Stimulated activated CD4-positive, alpha-beta T cell treated with anti-CD3 and anti-CD28 coated beads, Interleukin-2, amount 100 ng/mL, for 4 hours (primary cell): ENCODE measurements around the gene FBXO34.
A peak's percentile ranks its signal among the peaks of the same experiment; 100 is the strongest.
"Not testable (repeated sequence)": the region's sequence is repeated elsewhere in the genome, so short reads cannot be mapped to it uniquely, and the experiment has no call there.

Experiments
- DNase-seq: peaks from one replicate; pipeline ENCODE4 v3.0.0-alpha.2; 2020; ENCODE audit warnings: low read depth

FBXO34 gene

DNA sequence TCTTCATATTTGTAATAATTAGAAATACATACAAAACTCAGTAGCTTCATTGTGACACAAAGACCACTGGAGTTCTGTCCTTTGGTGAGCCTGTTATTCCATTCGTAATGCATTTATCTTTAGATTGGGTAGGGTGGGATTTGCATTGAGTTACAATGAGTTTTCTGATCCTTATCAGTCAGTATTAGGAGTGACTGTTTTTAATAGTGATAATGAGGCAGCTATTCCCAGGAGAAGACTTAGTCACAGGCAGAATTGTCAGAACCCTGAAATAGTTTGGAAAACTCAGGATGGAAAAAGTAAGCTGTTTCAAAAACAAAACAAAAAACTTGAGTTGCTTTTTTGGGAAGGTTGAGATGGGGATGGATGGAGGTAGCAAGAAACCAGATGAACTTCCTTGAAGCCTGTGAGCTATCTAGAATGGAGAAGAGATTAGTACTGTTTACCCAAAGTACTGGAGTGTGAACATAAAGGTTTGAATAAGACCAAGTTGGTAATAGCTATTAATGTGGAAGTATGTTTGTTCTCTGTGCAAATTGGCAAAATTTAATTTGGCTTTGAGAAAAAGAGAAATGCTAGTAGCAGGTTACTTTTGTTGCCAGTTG is 38.6 kb downstream of the FBXO34 start:
- DNase-seq: no peak

DNA sequence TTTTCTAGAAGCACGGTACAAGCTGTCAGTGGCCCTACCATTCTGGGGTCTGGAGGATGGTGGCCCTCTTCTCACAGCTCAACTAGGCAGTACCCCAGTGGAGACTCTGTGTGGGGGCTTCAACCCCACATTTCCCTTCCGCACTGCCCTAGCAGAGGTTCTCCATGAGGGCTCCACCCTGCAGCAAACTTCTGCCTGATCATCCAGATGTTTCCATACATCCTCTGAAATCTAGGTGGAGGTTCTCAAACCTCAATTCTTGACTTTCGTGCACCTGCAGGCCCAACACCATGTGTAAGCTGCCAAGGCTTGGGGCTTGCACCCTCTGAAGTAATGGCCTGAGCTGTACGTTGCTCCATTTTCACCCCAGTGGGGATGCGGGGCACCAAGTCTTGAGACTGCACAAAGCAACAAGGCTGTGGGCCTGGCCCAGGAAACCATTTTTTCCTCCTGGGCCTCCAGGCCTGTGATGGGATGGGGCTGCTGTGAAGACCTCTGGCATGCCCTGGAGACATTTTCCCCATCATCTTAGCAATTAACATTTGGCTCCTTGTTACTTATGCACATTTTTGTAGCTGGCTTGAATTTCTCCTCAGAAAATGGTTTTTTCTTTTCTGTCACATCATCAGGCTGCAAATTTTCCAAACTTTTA is 41.3 kb downstream of the FBXO34 start:
- not testable (repeated sequence) for DNase-seq

DNA sequence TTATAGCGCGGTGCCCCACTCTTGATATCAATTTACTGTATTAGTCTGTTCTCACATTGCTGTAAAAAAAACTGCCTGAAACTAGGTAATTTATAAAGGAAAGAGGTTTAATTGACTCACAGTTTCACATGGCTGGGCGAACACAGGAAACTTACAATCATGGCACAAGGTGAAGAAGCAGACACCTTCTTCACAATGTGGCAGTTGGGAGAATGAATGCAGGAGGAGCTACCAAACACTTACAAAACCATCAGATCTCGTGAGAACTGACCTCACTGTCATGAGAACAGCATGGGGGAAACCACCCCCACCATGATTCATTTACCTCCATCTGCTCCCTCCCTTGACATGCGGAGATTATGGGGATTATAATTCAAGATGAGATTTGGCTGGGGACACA is 42.3 kb downstream of the FBXO34 start:
- no peak for DNase-seq

DNA sequence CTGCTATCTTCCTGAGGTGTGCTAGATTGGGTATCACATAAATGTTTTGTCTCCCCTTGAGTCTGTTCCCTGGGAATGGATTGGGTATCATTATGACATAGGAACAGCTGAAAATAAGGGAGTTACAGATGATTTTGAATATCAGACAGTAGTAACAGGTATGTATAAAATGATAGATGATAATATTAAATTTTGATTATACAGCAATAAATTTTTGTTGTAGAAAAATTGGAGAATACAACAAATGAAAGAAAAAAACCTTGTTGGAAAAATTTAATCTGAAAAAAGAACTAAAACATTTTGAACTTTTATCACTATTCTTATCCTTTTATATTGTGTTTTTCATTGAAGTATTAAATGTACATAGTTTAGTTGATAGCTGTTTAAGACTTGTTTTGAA is 43.2 kb downstream of the FBXO34 start:
- no peak for DNase-seq

DNA sequence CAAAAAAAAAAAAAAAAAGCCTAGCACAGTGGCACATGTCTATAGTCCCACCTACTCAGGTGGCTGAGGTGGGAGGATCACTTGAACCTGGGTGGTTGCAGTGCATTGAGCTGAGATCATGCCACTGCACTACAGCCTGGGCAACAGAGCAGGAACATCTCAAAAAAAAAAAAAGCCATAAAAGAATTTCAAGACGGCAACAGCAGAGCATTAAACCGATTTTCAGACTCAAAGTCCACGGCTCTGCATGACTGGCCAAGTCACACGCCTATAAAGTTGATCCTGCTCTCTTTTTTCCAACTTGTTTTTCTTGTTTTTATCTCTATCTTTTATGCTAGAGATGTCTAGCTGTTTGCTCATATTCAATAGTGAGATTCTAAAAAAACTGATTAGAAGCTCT is 45.3 kb downstream of the FBXO34 start:
- DNase-seq: no peak

DNA sequence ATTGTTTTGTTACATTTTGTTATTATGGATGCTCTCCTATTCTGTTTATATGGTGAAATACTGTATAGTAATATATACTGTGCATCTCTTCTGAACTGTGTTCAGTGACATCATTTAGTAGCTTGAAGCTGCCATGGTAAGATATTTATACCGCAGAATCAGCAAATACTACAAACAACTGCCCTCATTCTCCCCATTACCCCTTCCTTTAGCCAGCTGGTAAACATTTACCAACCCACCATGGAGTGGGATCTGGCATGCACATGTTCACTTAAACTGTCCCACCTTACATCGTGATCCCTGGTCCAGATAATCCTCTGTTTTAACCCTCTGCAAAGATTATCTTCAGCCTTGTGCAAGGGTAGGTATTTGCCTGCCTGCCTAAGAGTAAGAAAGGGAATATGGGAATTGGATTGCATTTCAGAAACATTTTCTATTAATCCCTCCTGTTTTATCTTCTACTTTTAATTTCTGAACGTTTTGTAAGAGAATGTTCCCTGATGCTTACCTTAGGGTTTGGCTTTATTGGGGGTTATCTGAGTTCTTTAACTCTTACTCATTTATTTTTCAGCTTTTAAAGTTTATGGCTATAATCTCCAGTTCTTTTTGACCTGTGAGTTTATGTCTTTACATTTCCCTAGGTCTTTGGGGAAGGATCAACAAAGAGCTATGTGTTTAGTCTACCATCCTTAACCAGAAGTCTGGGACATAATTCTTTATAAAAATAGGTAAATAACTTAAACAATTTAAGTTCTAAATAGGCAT is 46.5 kb downstream of the FBXO34 start:
- no peak for DNase-seq

DNA sequence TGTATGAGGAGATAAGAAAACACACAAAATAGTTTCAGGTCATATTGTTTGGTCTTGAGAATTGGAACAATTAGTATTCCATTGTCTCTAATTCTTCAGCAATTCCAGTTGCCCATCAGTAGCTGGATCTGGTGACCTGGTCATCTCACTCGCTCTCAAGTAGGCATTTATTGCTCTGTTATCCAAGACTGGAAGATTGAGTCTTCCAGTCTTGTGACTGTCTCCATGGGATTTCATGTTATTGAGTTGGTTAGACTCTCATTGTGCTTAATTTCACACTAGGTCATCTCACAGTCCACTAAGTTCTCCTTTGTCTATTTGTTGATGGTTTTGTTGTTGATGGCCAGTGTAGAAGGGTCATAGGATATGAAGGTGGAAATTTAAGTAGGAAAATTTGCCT is 47.5 kb downstream of the FBXO34 start:
- no peak for DNase-seq

DNA sequence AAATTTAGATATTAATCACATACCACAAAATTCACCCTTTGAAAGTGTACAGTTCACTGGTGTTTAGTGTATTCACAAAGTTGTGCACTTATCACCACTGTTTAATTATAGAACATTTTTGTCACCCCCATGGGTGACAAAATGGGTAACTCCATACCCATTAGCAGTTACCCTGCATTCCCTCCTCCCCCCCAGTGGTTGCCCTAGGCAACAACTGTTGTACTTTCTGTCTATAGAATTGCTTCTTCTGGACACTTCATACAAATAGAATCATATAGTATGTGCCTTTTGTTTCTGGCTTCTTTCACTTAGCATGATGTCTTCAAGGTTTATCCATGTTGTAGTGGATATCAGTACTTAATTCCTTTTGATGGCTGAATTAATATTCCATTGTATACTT is 52.7 kb downstream of the FBXO34 start:
- DNase-seq: no peak

DNA sequence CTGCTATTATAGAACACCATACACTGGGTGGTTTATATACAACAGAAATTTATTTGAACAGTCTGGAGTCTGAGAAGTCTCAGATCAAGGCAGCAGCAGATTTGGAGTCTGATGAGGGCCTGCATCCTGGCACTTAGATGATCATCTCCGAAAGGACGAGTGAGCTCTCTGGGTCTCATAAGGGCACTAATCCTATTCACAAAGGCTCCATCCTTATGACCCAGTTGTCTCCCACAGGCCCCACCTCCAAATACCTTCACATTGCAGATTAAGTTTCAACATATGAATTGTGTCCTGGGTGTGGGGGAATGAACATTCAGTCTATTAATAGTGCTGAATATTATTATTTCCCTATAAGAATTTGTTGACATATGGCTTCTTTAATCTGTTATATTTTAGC is 53.6 kb downstream of the FBXO34 start:
- no peak for DNase-seq

DNA sequence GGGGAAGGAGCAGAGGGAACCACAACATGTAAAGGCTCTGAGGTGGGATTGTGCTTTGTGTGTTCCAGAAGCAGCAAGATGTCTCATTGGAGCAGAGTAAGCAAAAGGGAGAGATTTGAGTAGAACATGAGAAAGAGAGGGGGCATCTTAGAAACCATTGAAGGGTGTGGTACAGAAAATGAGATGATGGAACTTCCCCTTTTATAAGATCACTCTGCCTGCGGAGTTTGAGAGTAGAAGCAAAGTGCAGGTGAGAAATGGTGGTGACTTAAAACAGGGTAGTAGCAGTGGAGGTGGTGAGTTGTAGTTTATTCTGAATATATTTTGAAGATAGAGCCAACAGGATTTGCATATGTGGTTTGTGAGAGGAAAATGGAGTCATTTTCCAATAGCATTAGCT is 56.0 kb downstream of the FBXO34 start:
- DNase-seq: no peak

DNA sequence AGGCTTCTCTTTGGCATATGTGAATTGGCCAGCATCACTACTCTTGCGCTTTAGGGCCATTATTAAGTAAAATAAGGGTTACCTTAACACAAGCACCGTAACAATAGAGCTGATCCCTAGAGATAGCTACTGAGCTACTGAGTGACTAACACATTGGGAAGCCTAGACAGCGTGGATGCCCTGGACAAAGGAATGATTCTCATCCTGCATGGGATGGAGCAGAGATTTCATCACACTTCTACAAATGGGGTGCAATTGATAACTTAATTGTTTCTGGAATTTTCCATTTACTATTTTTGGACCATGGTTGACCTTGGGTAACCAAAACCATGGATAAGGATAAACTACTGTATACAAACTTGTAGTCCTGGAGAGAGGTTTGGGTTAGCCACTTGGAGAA is 57.1 kb downstream of the FBXO34 start:
- DNase-seq: no peak

DNA sequence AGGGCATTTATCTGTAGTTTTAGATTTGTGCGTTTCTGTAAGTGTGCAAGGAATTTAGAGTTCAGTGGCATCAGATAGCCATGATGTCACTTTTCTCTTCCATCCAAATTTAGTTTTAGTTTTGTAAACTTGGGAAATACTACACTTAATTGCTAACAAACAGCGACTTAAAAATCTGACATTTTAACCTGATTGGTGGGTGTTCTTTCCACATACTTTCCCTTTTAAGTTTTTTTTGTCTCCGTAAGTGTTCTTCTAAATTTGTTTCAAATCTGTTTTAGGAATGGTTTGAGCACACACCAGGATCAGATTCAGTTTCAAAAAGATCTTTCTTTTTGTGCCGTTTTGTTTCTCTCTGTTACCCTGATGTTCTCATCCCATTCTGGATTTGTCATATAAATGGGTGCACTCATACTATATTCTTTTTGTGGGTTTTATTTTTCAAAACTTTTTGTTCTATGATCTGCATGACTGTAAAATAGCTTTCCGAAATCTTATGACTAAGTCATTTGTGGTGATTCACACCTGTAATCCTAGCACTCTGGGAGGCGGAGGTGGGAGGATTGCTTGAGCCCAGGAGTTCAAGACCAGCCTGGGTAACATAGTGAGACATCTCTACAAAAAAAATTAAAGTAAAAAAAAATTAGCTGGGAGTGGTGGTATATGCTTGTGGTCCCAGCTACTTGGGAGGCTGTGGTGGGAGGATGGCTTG is 58.9 kb downstream of the FBXO34 start:
- DNase-seq: peak; percentile 32

DNA sequence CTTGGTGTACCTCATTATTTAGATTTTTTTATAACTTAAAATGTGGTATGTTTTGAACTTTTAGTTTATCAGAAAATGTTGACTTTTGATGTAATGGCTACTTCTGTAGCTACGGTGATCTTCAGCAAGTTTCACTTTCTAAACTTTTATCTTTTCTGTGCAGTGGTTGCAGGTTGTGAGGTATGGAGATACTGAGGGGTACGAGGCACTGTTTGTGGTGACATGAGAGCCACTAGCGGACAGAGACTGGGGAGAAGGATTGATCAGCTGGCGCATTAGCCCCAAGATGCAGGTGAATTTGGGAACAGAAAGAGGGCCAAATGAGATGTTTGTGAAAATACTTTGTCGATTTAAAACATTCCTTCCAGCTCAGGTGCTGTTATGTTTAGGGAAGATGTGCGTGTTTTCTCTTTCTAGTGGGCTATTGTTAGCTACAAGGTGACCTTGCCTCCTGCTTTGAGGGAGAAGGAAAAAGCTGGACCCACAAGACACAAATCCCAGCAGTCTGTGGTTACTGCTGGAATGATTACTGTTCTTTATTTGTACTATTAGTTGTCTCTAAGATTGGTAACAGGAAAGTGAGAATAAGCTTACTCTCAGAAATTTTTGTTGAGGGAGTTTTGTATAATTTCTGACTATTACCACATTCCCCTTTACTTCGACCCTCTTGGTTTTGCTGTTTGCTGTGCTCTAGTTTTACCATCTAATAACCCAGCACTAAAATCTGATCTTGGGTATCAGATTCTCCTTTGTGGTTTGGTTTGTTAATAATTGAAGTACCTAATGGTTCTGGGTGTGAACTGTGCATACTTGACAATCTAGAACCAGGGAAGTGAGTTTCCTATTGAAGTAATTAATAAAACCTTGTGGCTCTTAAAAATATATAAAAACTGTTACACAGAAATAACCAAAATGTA is 61.7 kb downstream of the FBXO34 start:
- DNase-seq: no peak

DNA sequence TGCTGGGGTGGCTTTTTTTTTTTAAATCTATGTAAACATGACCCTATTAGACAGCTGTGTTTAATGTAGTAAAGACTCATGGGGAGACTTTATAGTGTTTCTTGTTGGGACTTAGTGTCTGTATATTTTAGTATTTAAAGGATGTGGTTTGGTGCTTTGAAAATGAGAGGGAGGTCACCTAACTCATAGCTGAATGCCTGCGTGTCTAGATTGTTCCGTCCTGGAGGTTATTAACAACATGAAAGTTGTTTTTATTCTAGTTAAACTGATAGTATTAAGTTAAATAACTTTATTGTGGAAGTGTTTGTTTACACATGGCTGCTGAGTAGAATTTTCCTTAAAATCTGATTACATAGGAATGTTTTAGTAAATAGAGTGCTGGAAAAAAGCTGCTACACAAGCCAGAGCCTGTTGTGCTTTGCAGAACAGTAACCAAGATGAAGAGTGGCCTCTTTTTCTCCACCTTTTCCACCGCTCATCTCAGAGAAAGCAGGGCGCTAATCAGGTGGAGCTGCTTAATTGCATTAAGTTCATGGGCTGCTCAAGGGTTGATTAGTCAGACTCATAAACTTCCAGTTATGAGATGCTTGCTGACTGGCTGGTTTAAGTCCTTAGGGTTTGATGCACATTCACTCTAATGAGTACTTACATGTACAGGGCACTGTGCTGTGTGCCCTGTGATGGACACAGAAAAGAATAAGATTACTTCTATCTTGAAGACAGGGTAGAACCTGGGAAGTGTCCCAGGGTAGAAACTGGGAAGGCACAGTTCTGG is 62.7 kb downstream of the FBXO34 start:
- DNase-seq: no peak

DNA sequence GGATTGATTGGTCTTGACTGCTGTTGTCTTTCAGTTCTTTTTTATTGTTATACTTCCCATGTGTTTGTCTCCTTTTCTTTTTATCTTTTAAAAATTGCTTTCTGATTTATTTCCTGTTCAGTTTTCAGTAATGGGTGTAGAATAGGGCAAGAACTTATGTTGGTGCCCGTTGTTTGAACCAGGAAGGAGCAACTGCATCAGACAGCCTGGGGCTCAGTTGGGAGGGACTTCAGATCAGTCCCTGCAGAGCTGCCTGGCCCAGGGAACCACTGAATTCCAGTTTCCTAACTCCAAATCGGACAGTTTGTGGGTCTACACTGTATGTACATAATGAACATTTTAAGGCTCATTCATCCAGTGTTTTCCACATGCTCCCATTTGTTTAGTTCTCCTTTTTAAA is 64.9 kb downstream of the FBXO34 start:
- DNase-seq: no peak

DNA sequence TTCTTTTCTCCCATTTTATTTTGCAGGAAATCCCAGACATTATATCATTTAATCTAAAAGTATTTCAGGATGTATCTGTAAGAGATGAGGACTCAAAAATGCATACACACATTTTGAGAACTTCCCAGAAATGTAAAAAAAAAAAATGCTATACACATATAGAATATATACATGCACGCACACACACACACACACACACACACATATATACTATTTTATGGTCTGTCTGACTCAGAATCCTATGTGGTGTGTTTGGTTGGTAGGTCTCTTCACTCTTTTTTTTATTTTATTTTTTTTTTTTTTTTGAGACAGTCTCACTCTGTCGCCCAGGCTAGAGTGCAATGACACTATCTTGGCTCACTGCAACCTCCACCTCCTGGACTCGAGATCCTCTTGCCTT is 65.5 kb downstream of the FBXO34 start:
- no peak for DNase-seq

DNA sequence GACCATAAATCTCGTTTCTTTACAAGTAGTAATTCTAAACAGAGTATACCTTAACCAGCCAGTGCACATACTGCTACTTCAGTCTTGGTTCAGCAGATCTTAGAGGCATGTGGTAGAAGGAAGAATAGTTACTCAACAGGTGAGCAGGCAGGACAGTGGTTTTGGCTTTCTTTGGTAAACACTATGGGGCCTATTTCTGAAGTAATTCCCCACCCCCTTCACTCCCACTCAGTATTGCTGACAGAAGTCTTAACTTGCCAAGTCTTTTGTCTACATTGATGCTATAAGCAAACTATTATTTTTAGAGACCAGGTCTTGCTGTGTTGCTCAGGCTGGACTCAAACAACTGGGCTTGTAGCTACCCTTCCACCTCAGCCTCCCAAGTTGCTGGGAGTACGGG is 68.5 kb downstream of the FBXO34 start:
- DNase-seq: peak; percentile 17

DNA sequence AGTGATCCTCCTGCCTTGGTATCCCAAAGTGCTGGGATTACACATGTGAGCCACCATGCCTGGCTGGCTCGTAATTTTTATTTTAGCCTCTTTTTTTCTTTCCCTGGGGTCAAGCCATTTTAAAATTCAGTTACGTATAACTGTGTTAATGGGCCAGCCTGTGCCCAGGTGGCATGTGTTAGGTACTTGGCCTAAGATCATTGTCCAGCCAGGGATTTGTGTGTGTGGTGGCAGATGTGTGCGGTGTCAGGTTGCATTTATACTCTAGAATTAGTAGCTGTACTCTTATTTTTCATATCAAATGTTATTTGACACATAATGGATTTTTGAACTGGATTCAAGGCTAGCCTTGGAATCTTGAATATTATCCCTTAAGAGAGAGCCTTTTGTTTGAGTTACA is 69.3 kb downstream of the FBXO34 start:
- DNase-seq: no peak

DNA sequence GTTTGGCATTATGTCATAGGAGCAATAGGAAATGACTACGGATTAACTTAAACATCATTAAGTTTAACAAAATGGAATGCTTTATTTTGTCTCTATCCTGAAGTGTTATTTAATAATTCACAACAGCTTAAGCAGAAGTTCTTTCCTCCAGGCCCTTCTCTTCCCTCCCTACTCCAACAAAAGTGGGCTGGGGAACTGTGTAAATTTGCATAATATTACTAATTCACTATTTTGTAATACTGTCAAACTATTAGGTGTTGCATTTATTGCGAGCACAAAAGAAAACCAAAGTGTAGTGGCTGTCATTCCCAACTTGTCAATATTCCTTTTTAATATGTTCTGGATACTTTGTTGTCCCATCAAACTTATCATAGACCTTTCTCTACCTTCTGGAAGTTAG is 70.6 kb downstream of the FBXO34 start:
- no peak for DNase-seq

DNA sequence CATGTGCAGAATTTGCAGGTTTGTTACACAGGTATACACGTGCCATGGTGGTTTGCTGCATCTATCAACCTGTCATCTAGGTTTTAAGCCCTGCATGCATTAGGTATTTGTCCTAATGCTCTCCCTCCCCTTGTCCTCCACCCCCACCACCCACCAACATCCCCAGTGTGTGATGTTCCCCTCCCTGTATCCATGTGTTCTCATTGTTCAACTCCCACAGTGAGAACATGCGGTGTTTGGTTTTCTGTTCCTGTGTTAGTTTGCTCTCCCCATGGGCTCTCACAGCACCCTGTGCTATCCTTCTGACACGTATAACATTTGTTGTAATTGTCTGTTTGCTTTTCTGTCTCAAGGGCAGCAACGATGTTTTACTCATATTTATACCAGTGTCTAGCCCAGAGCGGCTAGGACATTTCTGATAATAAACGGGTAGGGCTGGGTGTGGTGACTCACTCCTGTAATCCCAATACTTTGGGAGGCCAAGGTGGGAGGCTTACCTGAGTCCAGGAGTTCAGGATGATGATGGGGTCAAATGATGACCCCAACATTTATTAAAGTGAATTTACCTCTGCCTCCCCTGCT is 73.5 kb downstream of the FBXO34 start:
- not testable (repeated sequence) for DNase-seq

DNA sequence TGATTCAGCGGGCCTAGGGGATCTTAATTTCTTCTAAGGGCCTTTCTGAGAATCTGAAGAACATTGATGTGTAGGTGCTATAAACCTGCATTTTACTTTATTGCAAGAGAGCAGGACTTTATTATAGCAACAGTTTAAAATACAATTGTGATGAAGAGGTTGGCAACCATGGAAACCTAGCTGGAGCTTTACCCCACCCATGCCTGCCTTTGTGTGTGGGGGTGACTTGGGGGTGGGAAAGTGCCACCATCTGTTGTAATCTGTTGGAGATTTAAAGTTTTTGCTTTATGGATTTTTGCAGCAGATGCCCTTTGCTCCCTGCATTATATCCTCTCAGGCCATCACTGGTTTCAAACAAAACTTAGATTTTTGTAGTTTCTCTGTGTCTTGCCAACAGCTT is 75.8 kb downstream of the FBXO34 start:
- DNase-seq: no peak
